Measurements from ENCODE around the gene MS4A10. TPM values are rescaled to one million over a fixed set of nuclear protein-coding genes. Genes with fewer than 3 reads are reported as not detected.

The MS4A10 gene
- total and polyA plus RNA-seq, 9 of the 15 experiments (the other 6 are each of a cell fraction or from before 2014, with no cell fraction given) = not detected

- Histone ChIP-seq H2AFZ (ENCODE audit: low read depth, low read length) (no peak overlapping the region), H3K36me3 (ENCODE audit: control insufficient read depth, insufficient read depth, low read length) (no peaks in the 10 kb centered on the region), H3K4me3 (no peak overlapping the region), H4K20me1 (replicated peaks; ENCODE audit: control insufficient read depth, insufficient read depth, low read length) (peaks cover 6% of the 10 kb centered on the region; the same call in 1 of the 2 replicates), H3K4me2 (ENCODE audit: insufficient read depth, low read length) (no peak overlapping the region), H3K9me1 (ENCODE audit: control insufficient read depth, insufficient read depth, low read length) (no peaks in the 10 kb centered on the region), H3K27me3 (ENCODE audit: control insufficient read depth in 2 of 2, insufficient read depth in 2 of 2, low read length in 2 of 2) (peaks cover 34 to 63% of the 10 kb centered on the region in 2 experiments; a peak in 4 of 5 replicates), H3K9ac (ENCODE audit: insufficient read depth in 1 of 2, low read depth in 2 of 2, low read length in 2 of 2) (no peak overlapping the region), H3K9me3 (replicated peaks; ENCODE audit: control insufficient read depth, insufficient read depth, low read depth, low read length) (no peaks in the 10 kb centered on the region), H3K4me1 (replicated peaks in 1 of 2; ENCODE audit: control insufficient read depth in 2 of 2, insufficient read depth in 2 of 2, low read length in 2 of 2) (peaks cover 0 to 14% of the 10 kb centered on the region in 2 experiments; a peak in 1 of 5 replicates), H3K79me2 (ENCODE audit: control insufficient read depth, insufficient read depth, low read length) (no peaks in the 10 kb centered on the region), H3K27ac (ENCODE audit: extremely low read depth, low read depth, low read length) (no peak overlapping the region)
- ChIA-PET POLR2A (interaction anchor here (0.6 to 0.7 kb wide), 2 partner anchors 14 to 844 kb away, joined by 3 read pairs; no protein-coding TSS in a partner anchor), CTCF (ENCODE audit: low intra/inter-chr PET ratio) (interaction anchor here (0.5 kb wide), 1 partner anchor 1349 kb away, joined by 4 read pairs; no protein-coding TSS in a partner anchor)
- WGBS (ENCODE audit: insufficient coverage, low coverage, missing lambda C conversion rate) = 5% methylated on average over 8 of the region's 8 CpGs
- no peak for TF ChIP-seq BACH1 (tag; IDR thresholded peaks at IDR 0.05)
- TF ChIP-seq TGIF2 (CRISPR knock-in tag; IDR thresholded peaks at IDR 0.05) = no peak
- no peak for TF ChIP-seq SRSF9 (IDR thresholded peaks at IDR 0.05; ENCODE audit: borderline replicate concordance, low read depth, low read length)
- no peak for TF ChIP-seq ZC3H11A (IDR thresholded peaks at IDR 0.05; ENCODE audit: low read depth, low read length)
- TF ChIP-seq MAFG (tag; conservative IDR thresholded peaks at IDR 0.05) = no peak
- no TSS peak for BruUV-seq (replicated peaks)
- no peak for FAIRE-seq
- no peak for ATAC-seq
- intact Hi-C loops (cut with micrococcal nuclease) = no loop called here
- in situ Hi-C loops (cut with MboI) = no loop called here
- DNase-seq (ENCODE audit: extremely low read depth in 1 of 4, low spot score in 3 of 4) = no peak
These were observed 12.5 kb upstream of the MS4A10 start for GRCh38 chr11:60772666-60773065.

- Histone ChIP-seq H3K9me1 (ENCODE audit: control insufficient read depth, insufficient read depth, low read length) (no peaks in the 10 kb centered on the region), H3K79me2 (ENCODE audit: control insufficient read depth, insufficient read depth, low read length) (no peaks in the 10 kb centered on the region), H3K9ac (ENCODE audit: insufficient read depth in 1 of 2, low read depth in 2 of 2, low read length in 2 of 2) (no peak overlapping the region), H3K4me1 (replicated peaks in 1 of 2; ENCODE audit: control insufficient read depth in 2 of 2, insufficient read depth in 2 of 2, low read length in 2 of 2) (peaks cover 0 to 13% of the 10 kb centered on the region in 2 experiments; a peak in 1 of 5 replicates), H3K4me3 (no peak overlapping the region), H3K27me3 (ENCODE audit: control insufficient read depth in 2 of 2, insufficient read depth in 2 of 2, low read length in 2 of 2) (peaks cover 18 to 44% of the 10 kb centered on the region in 2 experiments; a peak in 4 of 5 replicates), H4K20me1 (replicated peaks; ENCODE audit: control insufficient read depth, insufficient read depth, low read length) (peaks cover 6% of the 10 kb centered on the region; the same call in 1 of the 2 replicates), H3K36me3 (ENCODE audit: control insufficient read depth, insufficient read depth, low read length) (no peaks in the 10 kb centered on the region), H3K27ac (ENCODE audit: extremely low read depth, low read depth, low read length) (no peak overlapping the region), H3K4me2 (ENCODE audit: insufficient read depth, low read length) (no peak overlapping the region), H2AFZ (ENCODE audit: low read depth, low read length) (no peak overlapping the region), H3K9me3 (replicated peaks; ENCODE audit: control insufficient read depth, insufficient read depth, low read depth, low read length) (no peaks in the 10 kb centered on the region)
- DNase-seq (ENCODE audit: extremely low read depth in 1 of 4, low spot score in 3 of 4) (no peak), ATAC-seq (no peak), FAIRE-seq (no peak)
- TF ChIP-seq POLR2G (IDR thresholded peaks at IDR 0.05; ENCODE audit: low read depth, low read length) (no peak), FIP1L1 (IDR thresholded peaks at IDR 0.05; ENCODE audit: low read depth, low read length, poor library complexity, severe bottlenecking) (no peak), RBM22 (IDR thresholded peaks at IDR 0.05; ENCODE audit: low read depth, low read length, poor library complexity, severe bottlenecking) (no peak)
- POLR2A ChIA-PET = interaction anchor here (0.8 to 1.8 kb wide), 2 partner anchors 11 to 21 kb away, joined by 4 read pairs; no protein-coding TSS in a partner anchor
- BruUV-seq (replicated peaks) = no TSS peak
- 10% methylated on average over 11 of the region's 13 CpGs for WGBS (ENCODE audit: insufficient coverage, low coverage, missing lambda C conversion rate)
- in situ Hi-C loops (cut with MboI) (loop anchor here (5.0 kb wide), 1 partner anchor 123 kb away; no protein-coding TSS in a partner anchor), intact Hi-C loops (cut with micrococcal nuclease) (loop anchor here (1.0 to 5.0 kb wide), 4 partner anchors 56 to 413 kb away; no protein-coding TSS in a partner anchor)
- CTCF ChIA-PET (ENCODE audit: low intra/inter-chr PET ratio) = interaction anchor here (0.5 to 1.2 kb wide), 2 partner anchors 125 to 805 kb away, joined by 3 to 4 read pairs; no protein-coding TSS in a partner anchor
These were observed 10.4 kb upstream of the MS4A10 start for GRCh38 chr11:60774726-60775125.
